HG03159 (cell line): ENCODE data around the gene SPATC1L.

Experiments used
- ATAC-seq: cut with Tn5 transposase; IDR thresholded peaks from one replicate; pipeline ENCODE4 v1.9.1; 2021; ENCODE audit warnings: mild to moderate bottlenecking, moderate library complexity; ENCODE audit not compliant: unreplicated experiment

Gene SPATC1L

DNA sequence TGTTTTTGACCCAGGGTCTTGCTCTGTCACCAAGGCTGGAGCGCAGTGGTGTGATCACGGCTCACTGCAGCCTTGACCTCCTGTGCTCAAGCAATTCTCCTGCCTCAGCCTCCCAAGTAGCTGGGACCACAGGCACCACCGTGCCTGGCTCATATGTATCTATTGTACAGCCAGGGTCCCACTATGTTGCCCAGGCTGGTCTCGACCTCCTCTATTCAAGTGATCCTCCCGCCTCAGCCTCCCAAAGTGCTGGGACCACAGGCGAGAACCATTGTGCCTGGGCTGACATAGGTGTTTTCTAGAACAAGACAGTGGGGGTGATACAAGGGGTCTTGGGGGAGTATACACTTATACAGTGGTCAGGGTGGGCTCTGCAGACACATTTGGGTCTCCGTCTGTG is 46.4 kb downstream of the SPATC1L start:
- ATAC-seq: no peak

DNA sequence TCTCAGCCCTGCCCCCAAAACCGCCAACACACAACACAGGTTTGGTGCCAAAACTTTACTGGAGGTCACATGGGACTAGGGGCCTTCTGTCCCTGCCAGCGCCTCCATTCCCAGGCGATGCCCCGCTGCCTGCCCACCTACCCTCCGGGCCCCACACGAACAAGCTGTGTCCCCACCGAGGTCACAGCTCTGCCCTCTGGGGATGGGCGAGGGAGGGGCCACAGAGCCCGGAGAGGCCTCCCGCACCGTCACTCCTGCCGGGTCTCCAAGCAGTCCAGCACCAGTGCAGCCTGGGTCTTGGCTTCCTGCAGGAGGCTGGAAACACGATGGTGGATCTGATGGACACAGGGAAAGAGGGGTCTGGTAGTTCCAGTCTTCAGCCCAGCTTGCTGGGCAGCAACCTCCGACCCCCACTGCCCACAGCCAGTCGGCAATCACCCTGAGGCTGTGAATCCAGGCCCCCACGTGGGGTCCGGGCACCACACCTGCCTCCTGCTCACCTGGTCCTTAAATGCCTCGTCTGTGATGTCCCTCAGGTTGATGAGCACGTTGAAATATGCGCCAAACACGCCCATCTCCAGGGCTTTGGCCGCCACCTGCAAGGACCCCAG is 47.4 kb downstream of the SPATC1L start:
- no peak for ATAC-seq

DNA sequence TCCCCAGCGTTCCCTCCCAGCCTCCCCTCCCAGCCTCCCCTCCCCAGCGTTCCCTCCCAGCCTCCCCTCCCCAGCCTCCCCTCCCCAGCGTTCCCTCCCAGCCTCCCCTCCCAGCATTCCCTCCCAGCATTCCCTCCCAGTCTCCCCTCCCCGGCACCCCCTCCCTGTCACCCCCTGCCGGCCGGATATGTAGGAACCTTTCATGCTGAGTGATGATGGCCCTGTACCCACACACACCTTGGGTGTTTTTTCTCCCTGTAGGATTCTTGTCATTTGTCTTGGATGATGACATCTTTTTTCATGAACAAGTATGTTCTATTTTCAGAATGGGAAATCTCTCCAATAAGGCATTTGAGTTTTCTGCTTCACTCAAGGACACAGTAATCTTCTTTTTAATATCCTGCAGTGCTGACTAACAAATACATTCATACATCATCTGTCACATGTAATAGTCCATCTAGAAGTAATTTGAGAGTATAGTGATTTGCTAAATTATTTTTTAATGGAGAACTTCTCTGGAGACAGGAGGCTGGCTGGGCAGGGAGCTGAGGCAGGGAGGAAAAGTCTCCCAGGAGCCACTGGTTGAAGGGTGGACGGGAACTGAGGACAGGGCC is 48.4 kb downstream of the SPATC1L start:
- ATAC-seq: no peak

DNA sequence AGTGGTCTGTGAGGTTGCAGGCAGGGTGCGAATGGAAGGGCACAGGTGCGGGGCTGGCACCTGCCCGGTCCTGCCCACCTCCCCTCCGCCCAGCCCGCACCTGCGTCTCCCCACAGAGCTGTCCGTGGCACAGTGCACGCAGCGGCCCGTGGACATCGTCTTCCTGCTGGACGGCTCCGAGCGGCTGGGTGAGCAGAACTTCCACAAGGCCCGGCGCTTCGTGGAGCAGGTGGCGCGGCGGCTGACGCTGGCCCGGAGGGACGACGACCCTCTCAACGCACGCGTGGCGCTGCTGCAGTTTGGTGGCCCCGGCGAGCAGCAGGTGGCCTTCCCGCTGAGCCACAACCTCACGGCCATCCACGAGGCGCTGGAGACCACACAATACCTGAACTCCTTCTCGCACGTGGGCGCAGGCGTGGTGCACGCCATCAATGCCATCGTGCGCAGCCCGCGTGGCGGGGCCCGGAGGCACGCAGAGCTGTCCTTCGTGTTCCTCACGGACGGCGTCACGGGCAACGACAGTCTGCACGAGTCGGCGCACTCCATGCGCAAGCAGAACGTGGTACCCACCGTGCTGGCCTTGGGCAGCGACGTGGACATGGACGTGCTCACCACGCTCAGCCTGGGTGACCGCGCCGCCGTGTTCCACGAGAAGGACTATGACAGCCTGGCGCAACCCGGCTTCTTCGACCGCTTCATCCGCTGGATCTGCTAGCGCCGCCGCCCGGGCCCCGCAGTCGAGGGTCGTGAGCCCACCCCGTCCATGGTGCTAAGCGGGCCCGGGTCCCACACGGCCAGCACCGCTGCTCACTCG is 52.2 kb downstream of the SPATC1L start:
- ATAC-seq: no peak

DNA sequence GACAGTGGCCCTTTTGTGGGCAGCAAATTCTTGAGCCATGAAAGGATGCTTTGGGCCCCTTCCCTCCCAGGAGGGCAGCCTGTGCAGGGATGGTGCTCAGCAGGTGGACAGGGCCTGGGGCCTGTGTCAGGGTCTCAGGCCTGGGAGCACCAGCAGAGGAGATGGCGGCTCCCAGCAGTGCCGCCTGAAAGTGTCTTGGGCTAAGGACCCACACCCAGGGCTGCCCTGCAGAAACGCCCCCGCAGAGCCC is 52.7 kb downstream of the SPATC1L start:
- ATAC-seq: no peak

DNA sequence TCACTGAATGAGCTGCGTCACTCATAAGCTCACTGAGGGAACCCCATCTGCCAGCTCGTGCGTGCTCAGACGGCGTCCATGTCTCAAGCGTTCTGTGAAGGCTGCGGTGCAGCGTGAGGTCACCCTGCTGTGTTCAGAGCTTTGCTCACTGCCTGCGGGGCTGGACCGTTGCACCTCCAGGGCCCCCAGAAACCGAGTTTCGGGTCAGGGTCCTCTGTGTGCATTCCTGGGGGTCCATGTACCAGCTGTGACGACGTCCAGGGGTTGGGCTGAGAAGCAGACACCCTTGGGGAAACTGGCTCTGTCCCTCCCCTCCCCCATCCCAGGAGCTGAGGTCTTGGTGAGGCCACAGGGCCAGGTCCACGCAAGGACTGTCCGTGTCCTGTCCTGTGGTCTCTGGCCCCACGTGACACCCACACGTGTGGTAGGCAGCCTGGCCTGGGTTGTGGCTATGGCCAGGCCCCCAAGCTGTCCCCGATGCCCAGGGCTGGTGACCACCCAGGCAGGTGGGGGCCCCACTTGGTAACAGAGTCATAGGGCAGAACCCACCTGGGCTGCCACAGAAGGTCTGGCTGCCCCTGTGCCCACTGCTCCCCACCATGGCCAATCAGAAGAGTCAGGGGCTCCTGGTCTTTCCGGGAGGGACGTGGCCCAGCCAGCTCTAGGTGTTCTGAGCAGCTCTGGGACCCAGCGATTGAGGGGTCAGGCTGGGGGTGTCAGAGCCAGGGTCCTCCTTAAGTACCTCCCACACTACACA is 53.2 kb downstream of the SPATC1L start:
- no peak for ATAC-seq

DNA sequence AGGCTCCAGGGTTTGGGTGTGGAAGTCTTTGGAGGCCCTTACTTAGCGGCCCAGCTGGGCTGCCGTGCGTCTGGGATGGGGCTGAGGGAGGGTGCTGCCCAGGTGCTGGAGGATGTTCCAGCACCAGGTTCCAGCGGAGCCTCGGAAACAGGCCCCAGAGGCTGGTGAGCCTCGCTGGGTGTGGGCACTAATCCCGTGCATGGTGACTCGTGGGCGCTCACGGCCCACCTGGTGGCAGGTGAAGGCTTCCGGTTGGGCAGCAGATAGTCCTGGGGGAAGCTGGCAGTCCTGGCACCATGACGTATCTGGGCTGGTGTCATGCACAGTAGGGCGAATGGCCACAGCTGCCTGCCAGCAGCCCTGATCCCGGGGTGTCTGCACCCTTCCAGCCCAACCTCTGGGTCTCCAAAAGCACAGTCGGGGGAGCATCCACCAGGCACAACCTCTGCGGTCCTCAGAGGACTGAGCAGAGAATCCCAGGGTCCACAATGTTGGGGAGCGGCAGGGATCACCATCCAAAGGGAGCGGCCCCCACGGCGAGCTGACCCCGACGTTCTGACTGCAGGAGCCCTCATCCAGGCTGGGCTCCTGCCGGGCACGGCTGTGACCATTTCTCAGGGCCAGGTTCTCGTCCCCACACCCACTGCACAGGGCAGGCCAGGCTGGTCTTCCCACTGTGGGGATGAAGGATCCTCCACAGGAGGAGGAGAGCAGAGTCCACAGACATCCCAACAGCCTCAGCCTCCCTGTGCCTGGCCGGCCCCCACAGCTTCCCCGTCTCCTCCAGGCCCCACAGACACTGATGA is 54.2 kb downstream of the SPATC1L start:
- no peak for ATAC-seq

DNA sequence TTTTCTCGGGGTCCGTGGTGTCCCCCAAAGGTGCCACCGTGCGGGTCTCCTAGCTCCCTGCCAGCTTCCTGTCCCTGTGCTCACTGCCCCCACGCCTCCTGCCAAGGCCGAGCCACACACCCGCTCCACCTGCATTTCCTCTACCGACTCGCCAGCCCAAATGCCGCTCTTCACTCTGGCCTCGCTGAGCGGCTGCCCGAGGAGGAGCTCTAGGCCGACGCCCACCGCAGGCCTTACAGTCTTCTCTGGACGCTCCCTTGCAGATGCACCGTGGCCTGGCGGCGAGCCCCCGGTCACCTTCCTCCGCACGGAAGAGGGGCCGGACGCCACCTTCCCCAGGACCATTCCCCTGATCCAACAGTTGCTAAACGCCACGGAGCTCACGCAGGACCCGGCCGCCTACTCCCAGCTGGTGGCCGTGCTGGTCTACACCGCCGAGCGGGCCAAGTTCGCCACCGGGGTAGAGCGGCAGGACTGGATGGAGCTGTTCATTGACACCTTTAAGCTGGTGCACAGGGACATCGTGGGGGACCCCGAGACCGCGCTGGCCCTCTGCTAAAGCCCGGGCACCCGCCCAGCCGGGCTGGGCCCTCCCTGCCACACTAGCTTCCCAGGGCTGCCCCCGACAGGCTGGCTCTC is 55.2 kb downstream of the SPATC1L start:
- ATAC-seq: no peak

DNA sequence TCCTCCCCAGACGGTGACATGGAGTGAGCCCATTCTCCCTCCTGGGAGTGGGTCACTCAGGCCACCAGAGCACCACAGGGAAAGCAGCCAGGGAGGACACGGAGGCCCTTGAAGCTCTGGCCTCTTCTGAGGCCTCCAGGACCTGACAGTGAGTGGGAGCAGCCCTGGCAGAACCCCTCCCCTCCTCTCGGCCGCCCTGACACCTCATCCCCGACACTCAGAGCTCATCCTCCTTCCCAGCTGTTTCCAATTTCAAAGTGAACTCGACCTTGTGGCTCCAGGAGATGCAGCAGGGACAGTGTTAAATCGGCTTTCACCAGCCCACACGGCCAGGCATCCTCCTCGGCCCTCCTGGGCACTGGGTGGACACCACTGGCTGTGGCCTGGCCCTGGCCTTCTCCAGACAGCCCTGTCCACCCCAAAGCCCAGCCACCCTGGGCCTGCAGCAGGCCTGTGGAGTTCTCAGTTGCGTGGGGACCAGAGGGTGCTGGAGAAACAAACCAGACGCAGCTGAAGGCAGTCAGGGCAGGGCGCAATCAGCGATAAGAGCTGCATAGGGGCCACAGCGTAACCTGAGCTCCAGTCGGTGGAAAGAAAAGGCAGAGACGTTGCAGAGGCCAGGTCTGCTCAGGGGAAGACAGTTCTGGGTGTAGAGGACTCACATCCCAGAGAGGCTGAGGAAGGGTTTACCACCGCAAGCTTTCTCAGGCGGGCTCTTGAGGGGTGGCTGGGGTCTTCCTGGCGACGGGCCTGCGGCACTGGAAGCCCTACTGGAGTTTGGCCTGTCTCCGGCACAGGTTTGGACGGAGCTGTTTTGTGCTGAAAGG is 55.9 kb downstream of the SPATC1L start:
- no peak for ATAC-seq

DNA sequence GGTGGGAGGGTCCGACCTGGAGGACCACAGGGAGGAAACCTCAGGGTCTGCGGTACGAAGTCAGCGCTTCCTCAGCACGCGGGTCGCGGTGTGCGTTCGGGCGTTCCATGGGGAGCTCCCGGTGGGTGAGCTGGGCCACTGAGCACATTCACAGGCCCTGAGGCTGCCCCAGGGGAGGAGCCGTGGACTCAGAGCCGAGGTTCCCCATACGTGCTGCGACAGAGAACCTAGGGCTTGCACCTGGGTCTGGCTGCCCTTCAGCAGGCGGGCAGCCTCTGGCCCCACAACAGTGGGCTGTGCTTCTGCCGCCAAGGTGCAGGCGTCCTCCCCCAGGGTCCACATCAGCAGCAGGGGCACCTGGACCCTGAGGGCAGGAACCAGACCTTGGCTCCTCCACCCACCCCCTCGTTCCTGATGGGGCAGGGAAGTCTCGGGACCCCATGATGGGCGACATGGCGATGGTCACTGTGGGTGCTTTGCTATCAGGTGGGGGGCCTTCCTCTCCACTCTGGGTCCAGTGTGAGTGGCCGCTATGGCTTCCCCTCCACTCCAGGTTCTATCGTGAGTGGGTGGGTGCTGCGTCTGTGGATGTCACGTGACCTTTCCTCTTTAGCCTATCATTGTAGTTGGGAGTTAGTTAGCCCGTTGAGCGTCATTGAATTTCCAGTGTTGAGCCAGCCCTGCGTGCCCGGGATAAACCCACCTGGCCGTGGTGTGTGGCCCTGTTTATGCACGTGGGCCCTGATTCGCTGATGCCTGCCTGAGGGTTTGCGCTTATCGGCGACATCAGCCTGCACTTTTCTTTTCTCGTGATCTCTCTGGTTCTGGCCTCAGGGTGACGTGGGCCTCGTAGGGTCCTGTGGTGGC is 56.8 kb downstream of the SPATC1L start:
- ATAC-seq: no peak

DNA sequence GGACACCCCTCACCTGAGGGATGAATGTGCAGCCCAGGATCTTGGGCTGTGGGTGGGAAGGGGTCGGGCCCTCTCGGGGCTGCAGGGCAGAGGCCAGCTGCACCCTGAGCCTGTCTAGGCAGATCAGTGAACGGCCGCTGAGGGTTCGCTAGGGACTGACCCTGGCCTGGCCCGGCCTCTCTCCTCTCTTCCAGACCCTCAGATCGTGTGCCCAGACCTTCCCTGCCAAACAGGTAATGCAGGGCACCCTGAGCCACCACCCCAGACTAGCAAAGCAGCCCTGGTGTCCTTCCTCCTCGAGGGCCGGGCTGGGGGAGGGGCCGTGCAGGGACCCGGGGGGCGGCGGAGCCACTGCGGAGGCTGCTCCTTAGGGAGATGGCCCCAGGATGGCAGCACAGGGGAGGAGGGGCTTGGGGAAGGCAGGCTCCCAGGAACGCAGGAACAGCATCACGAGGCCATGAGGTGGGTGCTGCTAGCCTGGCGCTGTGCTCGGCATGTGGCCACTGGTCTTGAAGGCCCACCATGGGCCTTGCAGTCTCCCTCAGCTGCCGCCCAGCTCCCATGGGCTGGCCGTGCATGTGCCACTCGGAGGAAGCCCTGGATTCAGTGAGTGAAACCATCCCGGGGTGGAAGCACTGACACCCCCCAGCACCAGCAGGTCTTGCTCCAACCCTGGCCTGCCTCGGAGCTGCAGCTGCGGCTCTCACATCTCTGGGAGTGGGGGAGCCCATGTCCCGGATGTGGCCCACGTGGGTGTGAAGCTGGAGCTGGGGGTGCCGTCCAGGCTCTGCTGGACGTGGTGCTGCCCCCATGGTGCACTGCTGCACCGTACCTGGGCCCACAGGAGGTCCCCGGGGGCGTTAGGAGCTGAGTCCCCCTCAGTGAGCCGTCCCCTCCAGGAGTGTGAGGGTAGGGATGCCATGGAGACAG is 57.7 kb downstream of the SPATC1L start:
- ATAC-seq: no peak

DNA sequence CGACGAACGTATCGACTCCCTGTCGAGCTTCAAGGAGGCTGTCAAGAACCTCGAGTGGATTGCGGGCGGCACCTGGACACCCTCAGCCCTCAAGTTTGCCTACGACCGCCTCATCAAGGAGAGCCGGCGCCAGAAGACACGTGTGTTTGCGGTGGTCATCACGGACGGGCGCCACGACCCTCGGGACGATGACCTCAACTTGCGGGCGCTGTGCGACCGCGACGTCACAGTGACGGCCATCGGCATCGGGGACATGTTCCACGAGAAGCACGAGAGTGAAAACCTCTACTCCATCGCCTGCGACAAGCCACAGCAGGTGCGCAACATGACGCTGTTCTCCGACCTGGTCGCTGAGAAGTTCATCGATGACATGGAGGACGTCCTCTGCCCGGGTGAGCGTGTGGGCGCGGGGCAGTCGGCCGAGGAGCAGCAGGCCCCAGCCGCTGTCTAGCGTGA is 58.4 kb downstream of the SPATC1L start:
- ATAC-seq: no peak

DNA sequence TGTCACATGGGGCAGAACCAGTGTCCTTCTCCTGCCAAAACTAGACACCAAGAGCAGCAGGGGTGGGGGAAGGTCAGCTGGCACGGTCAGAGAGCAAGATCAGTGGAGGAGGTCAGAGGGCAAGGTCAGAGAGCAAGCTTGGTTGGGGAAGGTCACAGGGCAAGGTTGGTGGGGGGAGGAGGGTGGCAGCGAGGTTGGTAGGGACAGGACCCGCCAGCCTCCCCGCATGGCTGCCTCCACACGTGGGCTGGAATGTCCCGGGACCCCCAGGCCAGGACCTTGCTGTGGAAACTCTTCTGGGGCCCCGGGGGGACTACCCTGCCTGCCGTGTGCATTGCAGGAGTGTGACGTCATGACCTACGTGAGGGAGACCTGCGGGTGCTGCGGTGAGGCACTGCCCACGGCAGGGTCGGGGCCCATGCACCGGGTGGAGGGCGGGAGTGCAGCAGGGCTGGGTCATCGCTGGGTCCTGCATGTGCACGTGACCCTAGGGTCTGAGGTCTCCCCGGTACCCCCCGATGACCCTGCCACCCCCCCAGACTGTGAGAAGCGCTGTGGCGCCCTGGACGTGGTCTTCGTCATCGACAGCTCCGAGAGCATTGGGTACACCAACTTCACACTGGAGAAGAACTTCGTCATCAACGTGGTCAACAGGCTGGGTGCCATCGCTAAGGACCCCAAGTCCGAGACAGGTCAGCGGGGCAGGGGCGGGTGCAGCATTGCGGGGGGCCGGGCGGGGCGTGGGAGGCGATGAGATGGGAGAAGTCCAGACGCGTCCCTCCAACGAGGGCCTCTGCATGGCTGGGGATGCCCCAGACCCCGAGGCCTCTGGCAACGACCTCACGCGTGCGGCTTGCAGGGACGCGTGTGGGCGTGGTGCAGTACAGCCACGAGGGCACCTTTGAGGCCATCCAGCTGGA is 59.1 kb downstream of the SPATC1L start:
- no peak for ATAC-seq

DNA sequence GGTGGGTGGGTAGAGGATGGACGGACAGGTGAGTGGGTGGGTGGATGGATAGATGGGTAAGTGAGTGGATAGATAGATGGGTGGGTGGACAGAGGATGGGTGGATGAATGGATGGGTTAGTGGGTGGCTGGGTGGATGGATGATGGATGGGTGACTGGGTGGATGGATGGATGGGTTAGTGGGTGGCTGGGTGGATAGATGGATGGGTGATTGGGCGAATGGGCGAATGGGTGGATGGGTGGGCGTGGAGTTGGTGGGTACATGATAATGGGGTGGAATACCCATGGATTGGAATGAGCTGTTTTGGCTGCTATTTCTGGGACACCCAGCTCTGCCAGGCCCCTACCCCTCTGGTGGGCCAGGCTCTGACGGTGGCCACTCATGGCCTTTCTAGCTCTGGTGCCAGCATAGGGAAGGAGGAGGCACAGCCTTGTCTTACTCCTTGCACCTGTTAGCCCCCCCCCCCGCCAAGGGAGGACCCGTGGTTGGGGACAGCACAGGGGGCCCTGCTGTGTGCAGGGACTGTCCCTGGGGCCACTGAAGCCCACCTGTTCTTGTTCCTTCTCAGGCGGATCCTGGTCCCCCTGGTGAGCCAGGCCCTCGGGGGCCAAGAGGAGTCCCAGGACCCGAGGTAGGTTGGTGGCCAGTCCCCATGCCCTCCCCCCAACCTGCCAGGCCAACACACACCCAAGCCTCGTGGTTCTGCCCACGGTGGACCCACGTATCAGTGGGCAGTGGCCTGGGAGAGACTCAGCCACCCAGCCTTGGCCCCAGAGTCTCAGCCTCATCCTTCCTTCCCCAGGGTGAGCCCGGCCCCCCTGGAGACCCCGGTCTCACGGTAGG is 60.0 kb downstream of the SPATC1L start:
- ATAC-seq: no peak
